Endothelial cell of umbilical vein (primary cell): Measurements from ENCODE around the gene TOM1L2. TPM values are rescaled to one million over a fixed set of nuclear protein-coding genes. Genes with fewer than 3 reads are reported as not detected.

ENCODE experiments used
- BruUV-seq: library from RNA; stranded (reverse); fragments of 400-500 nt; replicated peaks from 2 replicates; lab custom pipeline; 2021; lab: Mats Ljungman, UMichigan
- CTCF ChIA-PET: fragments of 300-600, 350-600 bp; sonication (Branson Sonifier 250); formaldehyde crosslinking; loops from one replicate; lab custom pipeline; 2021; ENCODE audit warnings: antibody characterized with exemption, inconsistent platforms; lab: Charles Lee
- POLR2A ChIA-PET: fragments of 300-600, 350-600 bp; sonication (Branson Sonifier 250); formaldehyde crosslinking; loops from one replicate; lab custom pipeline; 2021; ENCODE audit warnings: antibody characterized with exemption, inconsistent platforms; lab: Charles Lee
- DNase-seq: peaks from one replicate; pipeline ENCODE4 v3.0.0-alpha.2; 2011; ENCODE audit warnings: low read depth, low spot score
- FAIRE-seq: peaks from 2 replicates; lab custom pipeline; 2011; peaks lifted over from hg19 to GRCh38; lab: Jason Lieb, UNC
- H2AFZ ChIP-seq: 2 replicates; pipeline ENCODE4 v1.6.0; 2012; ENCODE audit warnings: low read depth, low read length, control low read depth, inconsistent platforms
- H3K27ac ChIP-seq: 2 replicates; pipeline ENCODE4 v1.5.1; 2011; ENCODE audit warnings: low read depth, mild to moderate bottlenecking, control low read depth, low read length, moderate library complexity; ENCODE audit not compliant: insufficient read depth
- H3K27me3 ChIP-seq, 2 experiments: 2 replicates each; pipeline versions ENCODE4 v1.6.0 to v1.6.1; 2011; ENCODE audit warnings: low read length in 2 of 2, mixed read lengths in 1 of 2; ENCODE audit not compliant: control insufficient read depth in 2 of 2, insufficient read depth in 2 of 2
- H3K36me3 ChIP-seq, 2 experiments: 2 replicates in 1 of 2; 3 replicates in 1 of 2; pipeline ENCODE4 v1.5.1; 2011; ENCODE audit warnings: low read length in 2 of 2, mild to moderate bottlenecking in 1 of 2, moderate library complexity in 1 of 2; ENCODE audit not compliant: control insufficient read depth in 2 of 2, insufficient read depth in 2 of 2; ENCODE audit errors: extremely low read depth in 1 of 2
- H3K4me1 ChIP-seq: 3 replicates; pipeline ENCODE4 v1.5.1; 2011; ENCODE audit warnings: mild to moderate bottlenecking, low read length; ENCODE audit not compliant: control insufficient read depth, insufficient read depth; ENCODE audit errors: extremely low read depth
- H3K4me2 ChIP-seq: 2 replicates; pipeline ENCODE4 v1.6.1; 2011; ENCODE audit warnings: low read length, control low read depth, mixed read lengths; ENCODE audit not compliant: insufficient read depth
- H3K4me3 ChIP-seq, 3 experiments: fragments of 200-600 bp in 1 of 3; sonication (generic), shearing (Covaris generic) in 1 of 3; replicated peaks in 1 of 3; 2 replicates each; pipeline ENCODE4 v1.5.1; 2011 to 2016; ENCODE audit warnings: control low read depth in 3 of 3, low read length in 3 of 3, mild to moderate bottlenecking in 2 of 3, inconsistent platforms in 1 of 3, low read depth in 1 of 3, moderate library complexity in 1 of 3; ENCODE audit not compliant: insufficient read depth in 1 of 3
- H3K79me2 ChIP-seq: 2 replicates; pipeline ENCODE4 v1.6.0; 2012; ENCODE audit warnings: low read length, inconsistent platforms; ENCODE audit not compliant: control insufficient read depth, insufficient read depth
- H3K9ac ChIP-seq: replicated peaks from 2 replicates; pipeline ENCODE3; 2011; ENCODE audit warnings: low read length, control low read depth; ENCODE audit not compliant: insufficient read depth; ENCODE audit errors: extremely low read depth
- H3K9me1 ChIP-seq: replicated peaks from 3 replicates; pipeline ENCODE4 v1.6.0; 2011; ENCODE audit warnings: mild to moderate bottlenecking, low read length; ENCODE audit not compliant: control insufficient read depth, insufficient read depth; ENCODE audit errors: extremely low read depth
- H3K9me3 ChIP-seq: replicated peaks from 2 replicates; pipeline ENCODE4 v1.5.1; 2012; ENCODE audit warnings: low read length, inconsistent platforms; ENCODE audit not compliant: control insufficient read depth, insufficient read depth
- H4K20me1 ChIP-seq: replicated peaks from 2 replicates; pipeline ENCODE3; 2011; ENCODE audit warnings: mild to moderate bottlenecking, low read length; ENCODE audit not compliant: control insufficient read depth, insufficient read depth; ENCODE audit errors: extremely low read depth
- EZH2 ChIP-seq: IDR thresholded peaks from 2 replicates; pipeline ENCODE4 v1.6.1; 2012; ENCODE audit warnings: borderline replicate concordance, low read depth, mild to moderate bottlenecking, moderate library complexity, low read length, inconsistent platforms; ENCODE audit not compliant: severe bottlenecking
- FOS ChIP-seq: IDR thresholded peaks from 2 replicates; pipeline ENCODE4 v1.6.1; 2011; ENCODE audit warnings: mild to moderate bottlenecking, low read length, moderate library complexity, borderline replicate concordance; ENCODE audit not compliant: insufficient read depth
- GATA2 ChIP-seq: IDR thresholded peaks from 2 replicates; pipeline ENCODE4 v1.7.0; 2011; ENCODE audit warnings: low read depth, mild to moderate bottlenecking, moderate library complexity, mixed read lengths, low read length; ENCODE audit not compliant: insufficient read length, insufficient read depth
- JUN ChIP-seq: IDR thresholded peaks from 2 replicates; pipeline ENCODE4 v1.6.1; 2011; ENCODE audit warnings: borderline replicate concordance, low read depth; ENCODE audit not compliant: insufficient read length, insufficient read depth
- MYC ChIP-seq: IDR thresholded peaks from one replicate; pipeline ENCODE4 v1.6.1; 2011; ENCODE audit warnings: mild to moderate bottlenecking, low read depth, low read length
- POLR2A ChIP-seq: IDR thresholded peaks from 2 replicates; pipeline ENCODE4 v1.6.1; 2012; ENCODE audit warnings: low read depth, mild to moderate bottlenecking, control low read depth, low read length
- POLR2AphosphoS5 ChIP-seq: IDR thresholded peaks from 2 replicates; pipeline ENCODE4 v1.6.1; 2012; ENCODE audit warnings: low read depth, mild to moderate bottlenecking, control low read depth, low read length, moderate library complexity; ENCODE audit not compliant: insufficient read depth
- dilution Hi-C: fragments of 300-500 bp; cut with MboI; formaldehyde crosslinking; loops from one replicate; pipeline ENCODE4 v1.15.0; 2019; ENCODE audit warnings: low sequenced_read_pairs; ENCODE audit not compliant: extremely low pct_ligation_motif_present
- intact Hi-C: fragments of 100-400 bp; cut with micrococcal nuclease; formaldehyde crosslinking; loops from one replicate; pipeline ENCODE4 v1.10.0; 2022
- polyA plus RNA-seq, 4 experiments: library from polyadenylated mRNA; depleted of rRNA in 3 of 4; stranded (reverse) in 3 of 4; unstranded in 1 of 4; fragments of >200 nt; gene quantifications; 2 replicates each; pipeline versions ENCODE4 v1.2.1 to v1.2.3, GENCODE V29; 2011 to 2012; ENCODE audit warnings: missing spikeins in 1 of 4
- total RNA-seq: library from RNA; stranded (reverse); gene quantifications from 2 replicates; pipeline ENCODE4 v1.2.3, GENCODE V29; 2021
- TF ChIP-seq, protein P1 (sequence below), 2 donors: IDR thresholded peaks; 1 replicate in 1 of 2; 2 replicates in 1 of 2; pipeline ENCODE4 v1.5.1; 2011; ENCODE audit warnings: low read length in 2 of 2, mild to moderate bottlenecking in 2 of 2, moderate library complexity in 2 of 2, control low read depth in 1 of 2, inconsistent platforms in 1 of 2, low read depth in 1 of 2; ENCODE audit not compliant: insufficient read depth in 1 of 2; ENCODE audit errors: extremely low read depth in 1 of 2
- TF ChIP-seq, protein P2 (sequence below): IDR thresholded peaks from 2 replicates; pipeline ENCODE4 v1.6.1; 2011; ENCODE audit not compliant: insufficient read depth, insufficient read length

The TOM1L2 gene
- total and polyA plus RNA-seq, 2 donors (not counting 3 experiments of a cell fraction or from before 2014, with no cell fraction given): 31.7 to 37.6 TPM

DNA sequence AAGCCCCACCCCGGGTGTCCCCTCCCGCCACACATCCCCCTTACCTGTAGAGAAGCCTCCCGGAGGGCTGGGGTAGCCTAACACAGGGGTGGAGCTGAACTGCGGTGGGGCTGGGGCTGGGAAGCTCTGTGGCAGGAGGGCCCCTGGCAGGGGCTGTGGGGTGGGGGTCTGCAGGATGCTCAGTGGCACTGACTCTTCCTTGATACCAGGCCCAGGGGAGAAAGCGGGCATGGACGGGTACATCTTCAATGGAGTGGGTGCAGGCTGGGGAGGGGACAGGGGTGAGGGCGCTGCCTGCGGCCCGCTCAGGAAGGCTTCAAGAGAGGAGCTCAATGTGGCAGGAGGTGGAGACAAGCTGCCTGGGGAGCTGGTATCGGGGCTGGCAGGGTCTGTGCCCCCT lies 152.2 kb downstream of the TOM1L2 start:
- CTCF ChIA-PET: interaction anchor here (0.9 to 2.9 kb wide), 6 partner anchors 11 to 99 kb away, joined by 3 to 11 read pairs (median 4); partner anchors contain the start of gene SREBF1
- TF ChIP-seq, protein P1, sequence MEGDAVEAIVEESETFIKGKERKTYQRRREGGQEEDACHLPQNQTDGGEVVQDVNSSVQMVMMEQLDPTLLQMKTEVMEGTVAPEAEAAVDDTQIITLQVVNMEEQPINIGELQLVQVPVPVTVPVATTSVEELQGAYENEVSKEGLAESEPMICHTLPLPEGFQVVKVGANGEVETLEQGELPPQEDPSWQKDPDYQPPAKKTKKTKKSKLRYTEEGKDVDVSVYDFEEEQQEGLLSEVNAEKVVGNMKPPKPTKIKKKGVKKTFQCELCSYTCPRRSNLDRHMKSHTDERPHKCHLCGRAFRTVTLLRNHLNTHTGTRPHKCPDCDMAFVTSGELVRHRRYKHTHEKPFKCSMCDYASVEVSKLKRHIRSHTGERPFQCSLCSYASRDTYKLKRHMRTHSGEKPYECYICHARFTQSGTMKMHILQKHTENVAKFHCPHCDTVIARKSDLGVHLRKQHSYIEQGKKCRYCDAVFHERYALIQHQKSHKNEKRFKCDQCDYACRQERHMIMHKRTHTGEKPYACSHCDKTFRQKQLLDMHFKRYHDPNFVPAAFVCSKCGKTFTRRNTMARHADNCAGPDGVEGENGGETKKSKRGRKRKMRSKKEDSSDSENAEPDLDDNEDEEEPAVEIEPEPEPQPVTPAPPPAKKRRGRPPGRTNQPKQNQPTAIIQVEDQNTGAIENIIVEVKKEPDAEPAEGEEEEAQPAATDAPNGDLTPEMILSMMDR (IDR thresholded peaks at IDR 0.05; ENCODE audit: extremely low read depth in 1 of 2, insufficient read depth in 1 of 2, low read depth in 1 of 2, low read length in 2 of 2): no peak
- TF ChIP-seq, protein P2, sequence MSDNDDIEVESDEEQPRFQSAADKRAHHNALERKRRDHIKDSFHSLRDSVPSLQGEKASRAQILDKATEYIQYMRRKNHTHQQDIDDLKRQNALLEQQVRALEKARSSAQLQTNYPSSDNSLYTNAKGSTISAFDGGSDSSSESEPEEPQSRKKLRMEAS: no peak
- no peak for TF ChIP-seq JUN
- TF ChIP-seq MYC: no peak
- no peak for TF ChIP-seq FOS
- no peak for TF ChIP-seq GATA2
- TF ChIP-seq EZH2: no peak
- no peak for TF ChIP-seq POLR2A
- no peak for TF ChIP-seq POLR2AphosphoS5
- Histone ChIP-seq H3K36me3 (peaks cover 11 to 19% of the 10 kb centered on the region in 2 experiments), H3K27ac (no peak overlapping the region), H3K9me3 (no peaks in the 10 kb centered on the region), H3K27me3 (no peaks in the 10 kb centered on the region), H3K4me3 (no peak overlapping the region), H3K4me2 (no peak overlapping the region), H4K20me1 (no peaks in the 10 kb centered on the region), H3K9me1 (no peaks in the 10 kb centered on the region), H2AFZ (no peak overlapping the region), H3K9ac (no peak overlapping the region), H3K4me1 (peaks cover 29% of the 10 kb centered on the region), H3K79me2 (peaks cover 34% of the 10 kb centered on the region)
- no TSS peak for BruUV-seq
- dilution Hi-C loops: no loop called here
- DNase-seq (no peak), FAIRE-seq (no peak)
- POLR2A ChIA-PET: no interaction called here
- intact Hi-C loops: loop anchor here (1.0 kb wide), 1 partner anchor 21 kb away; no protein-coding TSS in a partner anchor
